SK-N-MC (cell line): Measurements from ENCODE around the gene TOMM40L.

Source experiments
- EZH2 ChIP-seq: fragments of 200-600 bp; sonication (generic); IDR thresholded peaks from one replicate; pipeline ENCODE4 v1.6.1; 2017; ENCODE audit warnings: antibody characterized with exemption
- FOXP2 ChIP-seq: optimal IDR thresholded peaks from 2 replicates; pipeline ENCODE3; 2011; ENCODE audit warnings: mild to moderate bottlenecking, moderate library complexity; ENCODE audit not compliant: insufficient read depth; ENCODE audit errors: extremely low read length, control extremely low read depth
- POLR2AphosphoS5 ChIP-seq: IDR thresholded peaks from 2 replicates; pipeline ENCODE4 v1.6.1; 2012; ENCODE audit warnings: mild to moderate bottlenecking, low read depth, low read length, borderline replicate concordance

DNA sequence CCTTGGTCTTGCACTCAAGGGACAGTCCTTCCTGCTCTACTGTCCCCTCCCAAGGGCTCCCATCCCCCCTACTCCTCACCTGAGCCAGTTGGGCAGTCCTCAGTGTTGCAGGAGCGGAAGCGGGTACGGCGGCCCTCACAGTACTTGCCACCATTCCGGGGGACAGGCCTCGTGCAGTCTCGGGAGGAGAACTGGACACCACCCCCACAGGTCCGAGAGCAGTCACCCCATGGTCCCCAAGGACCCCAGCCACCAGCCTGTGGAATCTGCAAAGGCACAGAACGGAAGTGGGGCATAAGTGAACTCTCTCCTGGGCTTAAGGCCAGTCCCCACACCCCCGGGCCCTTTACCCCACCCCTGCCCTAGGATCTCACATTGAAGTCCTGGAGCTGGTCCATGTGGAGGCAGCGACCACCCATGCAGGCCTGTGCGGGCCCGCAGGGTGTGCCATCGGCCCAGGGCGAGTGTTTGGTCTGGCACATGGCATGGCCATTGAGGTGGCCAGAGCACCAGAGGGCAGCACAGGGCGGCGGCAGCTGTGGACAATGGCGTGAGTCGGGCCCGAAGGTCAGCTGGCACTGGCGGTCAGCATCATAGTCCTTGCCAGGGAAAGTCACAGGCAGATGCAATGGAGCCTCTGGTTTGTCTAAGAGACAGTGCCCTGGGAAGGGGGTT is 32.2 kb upstream of the TOMM40L start:
- no peak for TF ChIP-seq POLR2AphosphoS5
- no peak for TF ChIP-seq EZH2
- no peak for TF ChIP-seq FOXP2
